HepG2 (cell line): ENCODE measurements around the gene PRR12.

Experiments
- CREB1 ChIP-seq, 2 experiments: fragments of 450-650 bp in 1 of 2; IDR thresholded peaks; 2 replicates each; pipeline ENCODE4 v1.6.1; 2016 to 2017; ENCODE audit warnings: control low read depth in 1 of 2, mild to moderate bottlenecking in 1 of 2, missing compliant biosample characterization in 1 of 2, missing genetic modification characterization in 1 of 2
- ELF3 ChIP-seq: IDR thresholded peaks from 2 replicates; pipeline ENCODE4 v1.6.1; 2016; ENCODE audit warnings: missing genetic modification reagents, missing compliant biosample characterization
- HOXA7 ChIP-seq: sonication (generic); formaldehyde crosslinking; IDR thresholded peaks from 2 replicates; pipeline ENCODE4 v1.8.1; 2022; ENCODE audit warnings: mild to moderate bottlenecking, missing genetic modification reagents, moderate library complexity
- NFE2L1 ChIP-seq: sonication (generic); formaldehyde crosslinking; IDR thresholded peaks from 2 replicates; pipeline ENCODE4 v1.4.0; 2020; ENCODE audit warnings: missing genetic modification reagents, mild to moderate bottlenecking, borderline replicate concordance
- ZFYVE20 ChIP-seq: sonication (generic); formaldehyde crosslinking; IDR thresholded peaks from 2 replicates; pipeline ENCODE4 v1.8.0; 2023; ENCODE audit warnings: low read depth, mild to moderate bottlenecking, moderate library complexity, missing genetic modification reagents, borderline replicate concordance
- TF ChIP-seq, protein P1 (sequence below): sonication (generic); formaldehyde crosslinking; IDR thresholded peaks from 2 replicates; pipeline ENCODE4 v1.5.1; 2020; ENCODE audit warnings: missing genetic modification reagents, mild to moderate bottlenecking, borderline replicate concordance
- TF ChIP-seq, protein P2 (sequence below): sonication (generic); formaldehyde crosslinking; IDR thresholded peaks from 2 replicates; pipeline ENCODE4 v1.4.0; 2020; ENCODE audit warnings: missing genetic modification reagents
- TF ChIP-seq, protein P3 (sequence below): sonication (generic); formaldehyde crosslinking; IDR thresholded peaks from 2 replicates; pipeline ENCODE4 v1.5.0; 2020; ENCODE audit warnings: mild to moderate bottlenecking, missing genetic modification reagents, moderate library complexity

DNA sequence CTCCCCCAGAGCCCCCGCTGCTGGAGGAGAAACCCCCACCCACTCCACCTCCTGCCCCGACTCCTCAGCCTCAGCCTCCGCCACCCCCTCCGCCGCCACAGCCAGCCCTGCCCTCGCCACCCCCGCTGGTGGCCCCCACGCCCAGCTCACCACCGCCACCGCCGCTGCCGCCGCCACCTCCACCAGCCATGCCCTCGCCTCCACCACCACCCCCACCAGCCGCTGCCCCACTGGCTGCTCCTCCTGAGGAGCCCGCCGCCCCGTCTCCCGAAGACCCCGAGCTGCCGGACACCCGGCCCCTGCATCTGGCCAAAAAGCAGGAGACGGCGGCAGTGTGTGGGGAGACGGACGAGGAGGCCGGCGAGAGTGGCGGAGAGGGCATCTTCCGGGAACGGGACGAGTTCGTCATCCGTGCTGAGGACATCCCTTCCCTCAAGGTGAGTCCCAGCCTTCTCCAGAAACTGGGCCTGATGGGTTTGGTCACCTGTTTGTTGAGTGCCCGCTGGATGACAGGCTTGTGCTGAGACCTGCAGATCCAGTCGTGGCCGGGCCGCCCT lies 10.6 kb downstream of the PRR12 start:
- TF ChIP-seq, protein P1, sequence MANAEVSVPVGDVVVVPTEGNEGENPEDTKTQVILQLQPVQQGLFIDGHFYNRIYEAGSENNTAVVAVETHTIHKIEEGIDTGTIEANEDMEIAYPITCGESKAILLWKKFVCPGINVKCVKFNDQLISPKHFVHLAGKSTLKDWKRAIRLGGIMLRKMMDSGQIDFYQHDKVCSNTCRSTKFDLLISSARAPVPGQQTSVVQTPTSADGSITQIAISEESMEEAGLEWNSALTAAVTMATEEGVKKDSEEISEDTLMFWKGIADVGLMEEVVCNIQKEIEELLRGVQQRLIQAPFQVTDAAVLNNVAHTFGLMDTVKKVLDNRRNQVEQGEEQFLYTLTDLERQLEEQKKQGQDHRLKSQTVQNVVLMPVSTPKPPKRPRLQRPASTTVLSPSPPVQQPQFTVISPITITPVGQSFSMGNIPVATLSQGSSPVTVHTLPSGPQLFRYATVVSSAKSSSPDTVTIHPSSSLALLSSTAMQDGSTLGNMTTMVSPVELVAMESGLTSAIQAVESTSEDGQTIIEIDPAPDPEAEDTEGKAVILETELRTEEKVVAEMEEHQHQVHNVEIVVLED (CRISPR knock-in tag), result no peak
- no peak for TF ChIP-seq ELF3
- TF ChIP-seq ZFYVE20 (CRISPR knock-in tag), result no peak
- no peak for TF ChIP-seq HOXA7 (CRISPR knock-in tag)
- TF ChIP-seq, protein P2, sequence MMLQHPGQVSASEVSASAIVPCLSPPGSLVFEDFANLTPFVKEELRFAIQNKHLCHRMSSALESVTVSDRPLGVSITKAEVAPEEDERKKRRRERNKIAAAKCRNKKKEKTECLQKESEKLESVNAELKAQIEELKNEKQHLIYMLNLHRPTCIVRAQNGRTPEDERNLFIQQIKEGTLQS, result no peak
- no peak for TF ChIP-seq CREB1 (IDR thresholded peaks at IDR 0.05)
- TF ChIP-seq CREB1 (CRISPR knock-in tag; IDR thresholded peaks at IDR 0.05), result no peak
- TF ChIP-seq, protein P3, sequence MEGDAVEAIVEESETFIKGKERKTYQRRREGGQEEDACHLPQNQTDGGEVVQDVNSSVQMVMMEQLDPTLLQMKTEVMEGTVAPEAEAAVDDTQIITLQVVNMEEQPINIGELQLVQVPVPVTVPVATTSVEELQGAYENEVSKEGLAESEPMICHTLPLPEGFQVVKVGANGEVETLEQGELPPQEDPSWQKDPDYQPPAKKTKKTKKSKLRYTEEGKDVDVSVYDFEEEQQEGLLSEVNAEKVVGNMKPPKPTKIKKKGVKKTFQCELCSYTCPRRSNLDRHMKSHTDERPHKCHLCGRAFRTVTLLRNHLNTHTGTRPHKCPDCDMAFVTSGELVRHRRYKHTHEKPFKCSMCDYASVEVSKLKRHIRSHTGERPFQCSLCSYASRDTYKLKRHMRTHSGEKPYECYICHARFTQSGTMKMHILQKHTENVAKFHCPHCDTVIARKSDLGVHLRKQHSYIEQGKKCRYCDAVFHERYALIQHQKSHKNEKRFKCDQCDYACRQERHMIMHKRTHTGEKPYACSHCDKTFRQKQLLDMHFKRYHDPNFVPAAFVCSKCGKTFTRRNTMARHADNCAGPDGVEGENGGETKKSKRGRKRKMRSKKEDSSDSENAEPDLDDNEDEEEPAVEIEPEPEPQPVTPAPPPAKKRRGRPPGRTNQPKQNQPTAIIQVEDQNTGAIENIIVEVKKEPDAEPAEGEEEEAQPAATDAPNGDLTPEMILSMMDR (CRISPR knock-in tag), result no peak
- TF ChIP-seq NFE2L1 (CRISPR knock-in tag), result no peak
